Measurements from ENCODE around the gene DCDC2B. TPM values are rescaled to one million over a fixed set of nuclear protein-coding genes. Genes with fewer than 3 reads are reported as not detected.
A peak's percentile ranks its signal among the peaks of the same experiment; 100 is the strongest.

The DCDC2B gene
- total and polyA plus RNA-seq, 2 of the 13 experiments (the other 11 are each of a cell fraction or from before 2014, with no cell fraction given), result not detected

- 0 out of 2 replicates have a peak, but pooled peaks have one; percentile 9 for TF ChIP-seq ZNF556 (CRISPR knock-in tag; IDR thresholded peaks at IDR 0.05; ENCODE audit: borderline replicate concordance)
- TF ChIP-seq ZHX2 (IDR thresholded peaks at IDR 0.05; ENCODE audit: low read depth), result no peak
- TF ChIP-seq ZHX2 (CRISPR knock-in tag; IDR thresholded peaks at IDR 0.05; ENCODE audit: borderline replicate concordance), result no peak
- no peak for TF ChIP-seq GLMP (CRISPR knock-in tag; IDR thresholded peaks at IDR 0.05; ENCODE audit: borderline replicate concordance)
- no peak for TF ChIP-seq PLRG1 (conservative IDR thresholded peaks at IDR 0.05)
- peak; percentile 89 for TF ChIP-seq TBX2 (CRISPR knock-in tag; IDR thresholded peaks at IDR 0.05; ENCODE audit: borderline replicate concordance)
- TF ChIP-seq SRSF1 (optimal IDR thresholded peaks at IDR 0.05; ENCODE audit: low read depth, low read length), result no peak
- TF ChIP-seq ZBTB10 (CRISPR knock-in tag; IDR thresholded peaks at IDR 0.05; ENCODE audit: borderline replicate concordance), result no peak
- TF ChIP-seq PHB2 (IDR thresholded peaks at IDR 0.05; ENCODE audit: partially characterized antibody), result no peak
- TF ChIP-seq HNF4A (CRISPR knock-in tag; IDR thresholded peaks at IDR 0.05), result peak; percentile 93
- no peak for TF ChIP-seq ZC3H13 (CRISPR knock-in tag; IDR thresholded peaks at IDR 0.05)
- TF ChIP-seq HMGXB3 (CRISPR knock-in tag; IDR thresholded peaks at IDR 0.05; ENCODE audit: borderline replicate concordance), result no peak
- TF ChIP-seq ZFP36L2 (CRISPR knock-in tag; IDR thresholded peaks at IDR 0.05), result no peak
- TF ChIP-seq SP5 (CRISPR knock-in tag; IDR thresholded peaks at IDR 0.05; ENCODE audit: borderline replicate concordance, low read depth), result no peak
- no peak for TF ChIP-seq GATAD1 (CRISPR knock-in tag; IDR thresholded peaks at IDR 0.05)
Observed at GRCh38 chr1:32178380-32179192, 30.3 kb upstream of the DCDC2B start (continued).
